CD1c-positive myeloid dendritic cell (primary cell): ENCODE measurements around the gene TMEM18.

Experiments used
- DNase-seq: peaks from one replicate; pipeline ENCODE4 v3.0.0-alpha.2; 2016; ENCODE audit errors: extremely low spot score

Gene TMEM18

GRCh38 chr2:672606-672905, 4.7 kb downstream of the TMEM18 start:
- DNase-seq, result no peak

GRCh38 chr2:671787-672605, 5.2 kb downstream of the TMEM18 start:
- DNase-seq, result no peak

- no peak for DNase-seq
Measured at GRCh38 chr2:671072-671471, 6.1 kb downstream of the TMEM18 start.

- no peak for DNase-seq
Measured at GRCh38 chr2:670637-671036, 6.6 kb downstream of the TMEM18 start.

GRCh38 chr2:669323-669722, 7.9 kb downstream of the TMEM18 start:
- DNase-seq, result no peak

- no peak for DNase-seq
Measured at GRCh38 chr2:668000-668398, 9.2 kb downstream of the TMEM18 start.

GRCh38 chr2:667332-667999, 9.7 kb downstream of the TMEM18 start:
- DNase-seq, result peak; percentile 4

- no peak for DNase-seq
Measured at GRCh38 chr2:666441-666840, 10.8 kb downstream of the TMEM18 start.

GRCh38 chr2:665340-666073, 11.7 kb downstream of the TMEM18 start:
- no peak for DNase-seq

GRCh38 chr2:664063-664462, 13.1 kb downstream of the TMEM18 start:
- no peak for DNase-seq

GRCh38 chr2:663221-663620, 14.0 kb downstream of the TMEM18 start:
- no peak for DNase-seq

GRCh38 chr2:661360-661635, 15.9 kb downstream of the TMEM18 start:
- no peak for DNase-seq

GRCh38 chr2:660586-661359, 16.4 kb downstream of the TMEM18 start:
- DNase-seq, result no peak

GRCh38 chr2:660029-660428, 17.2 kb downstream of the TMEM18 start:
- DNase-seq, result no peak

GRCh38 chr2:658426-658825, 18.8 kb downstream of the TMEM18 start:
- DNase-seq, result no peak

GRCh38 chr2:657766-658165, 19.4 kb downstream of the TMEM18 start:
- no peak for DNase-seq

- no peak for DNase-seq
Measured at GRCh38 chr2:656676-657075, 20.5 kb downstream of the TMEM18 start.

GRCh38 chr2:655626-656025, 21.6 kb downstream of the TMEM18 start:
- no peak for DNase-seq

GRCh38 chr2:654896-655295, 22.3 kb downstream of the TMEM18 start:
- no peak for DNase-seq

- DNase-seq, result no peak
Measured at GRCh38 chr2:653645-654425, 23.4 kb downstream of the TMEM18 start.

GRCh38 chr2:652881-653480, 24.2 kb downstream of the TMEM18 start:
- DNase-seq, result no peak
